ENCODE data around the gene ZNF878.

DNA sequence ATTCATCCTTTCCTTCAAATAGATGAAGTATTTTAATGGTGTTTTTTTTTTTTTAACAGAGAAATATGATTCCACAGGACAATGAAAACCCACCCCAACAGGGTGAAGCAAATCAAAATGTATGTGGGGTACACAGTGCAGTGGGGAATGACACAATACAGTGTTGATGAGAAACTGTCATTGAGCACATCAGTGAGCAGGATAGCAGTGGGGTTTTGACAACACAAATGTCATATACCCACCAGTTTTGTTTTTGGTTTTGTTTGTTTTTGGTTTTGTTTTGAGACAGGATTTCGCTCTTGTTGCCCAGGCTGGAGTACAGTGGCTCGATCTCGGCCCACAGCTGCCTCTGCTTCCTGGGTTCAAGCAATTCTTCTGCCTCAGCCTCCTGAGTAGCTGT is 41.0 kb upstream of the ZNF878 start:
- TF ChIP-seq, protein P1, sequence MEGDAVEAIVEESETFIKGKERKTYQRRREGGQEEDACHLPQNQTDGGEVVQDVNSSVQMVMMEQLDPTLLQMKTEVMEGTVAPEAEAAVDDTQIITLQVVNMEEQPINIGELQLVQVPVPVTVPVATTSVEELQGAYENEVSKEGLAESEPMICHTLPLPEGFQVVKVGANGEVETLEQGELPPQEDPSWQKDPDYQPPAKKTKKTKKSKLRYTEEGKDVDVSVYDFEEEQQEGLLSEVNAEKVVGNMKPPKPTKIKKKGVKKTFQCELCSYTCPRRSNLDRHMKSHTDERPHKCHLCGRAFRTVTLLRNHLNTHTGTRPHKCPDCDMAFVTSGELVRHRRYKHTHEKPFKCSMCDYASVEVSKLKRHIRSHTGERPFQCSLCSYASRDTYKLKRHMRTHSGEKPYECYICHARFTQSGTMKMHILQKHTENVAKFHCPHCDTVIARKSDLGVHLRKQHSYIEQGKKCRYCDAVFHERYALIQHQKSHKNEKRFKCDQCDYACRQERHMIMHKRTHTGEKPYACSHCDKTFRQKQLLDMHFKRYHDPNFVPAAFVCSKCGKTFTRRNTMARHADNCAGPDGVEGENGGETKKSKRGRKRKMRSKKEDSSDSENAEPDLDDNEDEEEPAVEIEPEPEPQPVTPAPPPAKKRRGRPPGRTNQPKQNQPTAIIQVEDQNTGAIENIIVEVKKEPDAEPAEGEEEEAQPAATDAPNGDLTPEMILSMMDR (conservative IDR thresholded peaks at IDR 0.05; ENCODE audit: low read length) = no peak
- no peak for TF ChIP-seq EZH2phosphoT487 (IDR thresholded peaks at IDR 0.05; ENCODE audit: borderline replicate concordance, low read depth, low read length)
